HepG2 (cell line): ENCODE results near the gene PDZD7. TPM values are rescaled to one million over a fixed set of nuclear protein-coding genes. Genes with fewer than 3 reads are reported as not detected.

Experiments used
- ELF4 ChIP-seq: sonication (generic); formaldehyde crosslinking; IDR thresholded peaks from 2 replicates; pipeline ENCODE4 v1.5.0; 2020; ENCODE audit warnings: missing genetic modification reagents, mild to moderate bottlenecking, moderate library complexity, borderline replicate concordance
- EP300 ChIP-seq, 3 experiments: sonication (generic) in 1 of 3; formaldehyde crosslinking in 1 of 3; IDR thresholded peaks; 2 replicates each; pipeline versions ENCODE4 v1.5.1 to v1.6.1; 2011 to 2020; ENCODE audit warnings: low read depth in 2 of 3, low read length in 2 of 3, borderline replicate concordance in 1 of 3, improper control_type of control experiment in 1 of 3, mild to moderate bottlenecking in 1 of 3, missing genetic modification reagents in 1 of 3, moderate library complexity in 1 of 3
- FOXC1 ChIP-seq: sonication (generic); formaldehyde crosslinking; IDR thresholded peaks from 2 replicates; pipeline ENCODE4 v1.8.0; 2022; ENCODE audit warnings: mild to moderate bottlenecking, missing genetic modification reagents, borderline replicate concordance
- MED1 ChIP-seq: sonication (generic); formaldehyde crosslinking; IDR thresholded peaks from 2 replicates; pipeline ENCODE4 v1.4.0; 2020; ENCODE audit warnings: missing genetic modification reagents
- NR2F2 ChIP-seq: IDR thresholded peaks from 2 replicates; pipeline ENCODE4 v1.6.1; 2012; ENCODE audit warnings: low read depth, inconsistent platforms, borderline replicate concordance
- PBX3 ChIP-seq: sonication (generic); formaldehyde crosslinking; IDR thresholded peaks from 2 replicates; pipeline ENCODE4 v1.8.1; 2023; ENCODE audit warnings: missing genetic modification reagents, inconsistent platforms, borderline replicate concordance
- PHF21A ChIP-seq: sonication (generic); formaldehyde crosslinking; IDR thresholded peaks from 2 replicates; pipeline ENCODE4 v1.5.0; 2020; ENCODE audit warnings: mild to moderate bottlenecking, missing genetic modification reagents
- POGK ChIP-seq: sonication (generic); formaldehyde crosslinking; conservative IDR thresholded peaks from 2 replicates; pipeline ENCODE4 v1.8.0; 2022; ENCODE audit warnings: mild to moderate bottlenecking, moderate library complexity, missing genetic modification reagents
- PRMT3 ChIP-seq: sonication (generic); formaldehyde crosslinking; IDR thresholded peaks from 2 replicates; pipeline ENCODE4 v1.8.1; 2022; ENCODE audit warnings: low read depth, mild to moderate bottlenecking, moderate library complexity, missing genetic modification reagents, borderline replicate concordance
- TBX3 ChIP-seq: fragments of 450-650 bp; IDR thresholded peaks from 2 replicates; pipeline ENCODE4 v1.6.1; 2017; ENCODE audit warnings: antibody characterized with exemption, mild to moderate bottlenecking, inconsistent platforms, borderline replicate concordance
- TFDP1 ChIP-seq: IDR thresholded peaks from 2 replicates; pipeline ENCODE4 v1.6.1; 2016; ENCODE audit warnings: missing compliant biosample characterization, missing genetic modification reagents, borderline replicate concordance
- UBTF ChIP-seq: sonication (generic); formaldehyde crosslinking; IDR thresholded peaks from 2 replicates; pipeline ENCODE4 v1.4.0; 2020; ENCODE audit warnings: mild to moderate bottlenecking, missing genetic modification reagents
- ZFY ChIP-seq: sonication (generic); formaldehyde crosslinking; IDR thresholded peaks from 2 replicates; pipeline ENCODE4 v1.4.0; 2020; ENCODE audit warnings: missing genetic modification reagents
- ZNF205 ChIP-seq: IDR thresholded peaks from 2 replicates; pipeline ENCODE4 v1.6.1; 2018; ENCODE audit warnings: missing biosample characterization, missing genetic modification reagents
- ZNF253 ChIP-seq: sonication (generic); formaldehyde crosslinking; IDR thresholded peaks from 2 replicates; pipeline ENCODE4 v1.8.0; 2022; ENCODE audit warnings: mild to moderate bottlenecking, missing genetic modification reagents, borderline replicate concordance
- ZNF737 ChIP-seq: sonication (generic); formaldehyde crosslinking; IDR thresholded peaks from 2 replicates; pipeline ENCODE4 v1.5.0; 2020; ENCODE audit warnings: missing genetic modification reagents, mild to moderate bottlenecking, borderline replicate concordance
- ZNF747 ChIP-seq: sonication (generic); formaldehyde crosslinking; IDR thresholded peaks from 2 replicates; pipeline ENCODE4 v1.8.1; 2023; ENCODE audit warnings: missing genetic modification reagents, mild to moderate bottlenecking, borderline replicate concordance
- ZNF777 ChIP-seq: sonication (generic); formaldehyde crosslinking; IDR thresholded peaks from 2 replicates; pipeline ENCODE4 v1.4.0; 2020; ENCODE audit warnings: missing genetic modification reagents
- ZNF784 ChIP-seq: sonication (generic); formaldehyde crosslinking; IDR thresholded peaks from 2 replicates; pipeline ENCODE4 v1.5.1; 2020; ENCODE audit warnings: missing genetic modification reagents, mild to moderate bottlenecking, borderline replicate concordance
- ZSCAN22 ChIP-seq: sonication (generic); formaldehyde crosslinking; IDR thresholded peaks from 2 replicates; pipeline ENCODE4 v1.4.0; 2020; ENCODE audit warnings: mild to moderate bottlenecking, missing genetic modification reagents
- polyA plus RNA-seq, 8 experiments: library from polyadenylated mRNA; depleted of rRNA in 3 of 8; stranded (reverse) in 7 of 8; unstranded in 1 of 8; fragments of >200 nt; fragmentation: Illumina TruSeq in 4 of 8; extraction: Trizol in 4 of 8; gene quantifications; 2 replicates each; pipeline versions ENCODE4 v1.2.1 to v1.2.3, GENCODE V29; 2011 to 2016; ENCODE audit warnings: low read depth in 4 of 8, missing spikeins in 1 of 8, mixed read lengths in 1 of 8; ENCODE audit not compliant: insufficient read depth in 1 of 8
- total RNA-seq, 5 experiments: library from RNA; depleted of rRNA; stranded (reverse); fragments of >200 nt; fragmentation: Illumina TruSeq; extraction: Trizol; gene quantifications; 2 replicates each; pipeline ENCODE4 v1.2.3, GENCODE V29; 2016; ENCODE audit warnings: low read depth in 1 of 5

PDZD7 gene
- total and polyA plus RNA-seq, 2 of the 13 experiments (the other 11 are each of a cell fraction or from before 2014, with no cell fraction given): 0.58 to 0.73 TPM

GRCh38 chr10:100986952-100987684 lies 43.8 kb downstream of the PDZD7 start, which contains the start of the genes MRPL43 and TWNK (continued):
- TF ChIP-seq UBTF: peak; percentile 75
- TF ChIP-seq POGK (CRISPR knock-in tag): peak; percentile 50; the same call in 1 of the 2 replicates
- TF ChIP-seq NR2F2: no peak
- peak; percentile 92 for TF ChIP-seq ZFY (CRISPR knock-in tag)
- TF ChIP-seq ZSCAN22 (CRISPR knock-in tag): no peak
- TF ChIP-seq ZNF205 (CRISPR knock-in tag): no peak
- TF ChIP-seq PBX3 (CRISPR knock-in tag): no peak
- TF ChIP-seq TFDP1 (CRISPR knock-in tag): no peak
- peak; percentile 87 for TF ChIP-seq FOXC1
- no peak; the same call in 1 of the 2 replicates for TF ChIP-seq ELF4 (CRISPR knock-in tag)
- TF ChIP-seq TBX3: no peak
- peak; percentile 85; the same call in 1 of the 2 replicates for TF ChIP-seq ZNF784 (CRISPR knock-in tag)
- no peak for TF ChIP-seq EP300 (IDR thresholded peaks at IDR 0.05; ENCODE audit: low read depth in 2 of 2, low read length in 2 of 2)
- TF ChIP-seq EP300 (CRISPR knock-in tag; IDR thresholded peaks at IDR 0.05; ENCODE audit: borderline replicate concordance): 0 out of 2 replicates have a peak, but pooled peaks have one; percentile 18
- TF ChIP-seq ZNF747 (CRISPR knock-in tag): peak; percentile 54; the same call in 1 of the 2 replicates
- TF ChIP-seq MED1 (CRISPR knock-in tag): peak; percentile 43
- TF ChIP-seq PHF21A (CRISPR knock-in tag): peak; percentile 70
- no peak; the same call in 1 of the 2 replicates for TF ChIP-seq ZNF737 (CRISPR knock-in tag)
- no peak for TF ChIP-seq PRMT3 (CRISPR knock-in tag)
- peak; percentile 51; the same call in 1 of the 2 replicates for TF ChIP-seq ZNF777 (CRISPR knock-in tag)
- peak; percentile 67; the same call in 1 of the 2 replicates for TF ChIP-seq ZNF253 (CRISPR knock-in tag)
